Measurements from ENCODE around the gene FBXW2.

DNA sequence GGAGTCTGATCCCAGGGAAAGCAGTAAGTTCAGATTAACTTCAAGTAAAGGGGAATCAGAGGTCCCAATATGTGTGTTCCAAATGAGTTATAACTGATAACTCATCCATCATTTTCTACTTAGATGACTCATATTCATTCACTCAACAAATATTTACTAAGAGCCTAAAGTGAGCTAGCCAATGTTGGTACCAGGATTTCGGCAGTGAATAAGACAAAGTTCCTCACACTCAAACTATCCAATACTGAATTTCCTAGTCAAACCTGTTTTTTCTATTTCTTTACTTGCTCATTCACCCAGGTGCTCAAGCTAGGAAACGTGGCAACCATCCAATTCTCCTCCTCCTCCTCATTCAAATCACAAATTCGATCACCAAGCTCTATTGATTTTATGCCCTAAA is 25.8 kb downstream of the FBXW2 start:
- TF ChIP-seq CBFB (IDR thresholded peaks at IDR 0.05; ENCODE audit: low read depth): no peak
- TF ChIP-seq HDAC6 (IDR thresholded peaks at IDR 0.05; ENCODE audit: unreplicated experiment): no peak

Data from GM12878 (cell line).